GM12875 (cell line): Measurements from ENCODE around the gene JARID2.

Source experiments
- H3K4me3 ChIP-seq: one replicate; pipeline ENCODE4 v1.5.1; 2011; ENCODE audit warnings: low read depth, low read length, control low read depth
- TF ChIP-seq, protein P1 (sequence below): IDR thresholded peaks from 2 replicates; pipeline ENCODE4 v1.5.1; 2011; ENCODE audit warnings: low read depth, mild to moderate bottlenecking, control low read depth, inconsistent platforms, low read length, moderate library complexity, borderline replicate concordance; ENCODE audit not compliant: insufficient read depth

The JARID2 gene

DNA sequence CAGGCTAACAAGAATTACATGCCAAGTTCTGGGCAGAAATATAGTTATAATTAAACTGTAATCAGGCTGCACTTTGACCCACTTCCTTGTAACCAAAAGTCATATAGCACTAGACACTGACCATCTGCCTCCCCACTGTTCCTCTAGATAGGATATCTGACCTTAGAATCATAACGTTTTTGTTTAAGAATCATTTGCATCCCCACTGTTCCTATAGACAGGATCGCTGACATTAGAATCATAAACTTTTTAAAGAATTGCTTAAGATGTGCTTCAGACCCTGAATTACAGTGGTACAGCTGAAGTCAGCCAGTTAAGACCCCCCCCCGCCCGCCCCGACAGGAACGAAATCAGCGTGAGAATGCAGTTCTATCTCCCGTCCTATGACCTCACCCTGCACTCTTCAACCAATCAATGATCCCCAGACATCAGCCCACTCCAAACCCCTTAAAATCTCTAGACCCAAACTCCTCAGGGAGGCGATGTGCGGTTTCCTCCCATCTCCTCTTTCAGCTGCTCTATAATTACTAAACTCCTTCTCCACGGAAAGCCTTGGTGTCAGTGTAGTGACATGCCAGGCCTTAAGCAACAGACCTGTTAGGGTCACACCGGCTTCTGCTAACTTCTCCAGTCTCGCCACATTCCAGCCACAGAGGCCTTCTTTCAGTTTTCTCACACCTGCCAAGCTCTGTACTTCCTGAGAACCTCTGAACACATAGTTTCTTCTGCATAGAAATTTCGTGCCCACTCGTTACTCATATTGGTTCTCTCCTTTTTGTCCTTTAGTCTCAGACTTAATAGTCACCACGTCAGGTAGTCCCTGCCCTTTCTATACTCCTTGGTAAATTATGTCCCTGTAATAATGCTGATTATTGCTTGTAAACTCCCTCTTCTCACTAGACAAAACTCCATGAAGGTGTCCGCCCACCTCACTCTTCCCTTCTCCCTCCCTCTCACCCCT is 323.4 kb downstream of the JARID2 start:
- TF ChIP-seq, protein P1, sequence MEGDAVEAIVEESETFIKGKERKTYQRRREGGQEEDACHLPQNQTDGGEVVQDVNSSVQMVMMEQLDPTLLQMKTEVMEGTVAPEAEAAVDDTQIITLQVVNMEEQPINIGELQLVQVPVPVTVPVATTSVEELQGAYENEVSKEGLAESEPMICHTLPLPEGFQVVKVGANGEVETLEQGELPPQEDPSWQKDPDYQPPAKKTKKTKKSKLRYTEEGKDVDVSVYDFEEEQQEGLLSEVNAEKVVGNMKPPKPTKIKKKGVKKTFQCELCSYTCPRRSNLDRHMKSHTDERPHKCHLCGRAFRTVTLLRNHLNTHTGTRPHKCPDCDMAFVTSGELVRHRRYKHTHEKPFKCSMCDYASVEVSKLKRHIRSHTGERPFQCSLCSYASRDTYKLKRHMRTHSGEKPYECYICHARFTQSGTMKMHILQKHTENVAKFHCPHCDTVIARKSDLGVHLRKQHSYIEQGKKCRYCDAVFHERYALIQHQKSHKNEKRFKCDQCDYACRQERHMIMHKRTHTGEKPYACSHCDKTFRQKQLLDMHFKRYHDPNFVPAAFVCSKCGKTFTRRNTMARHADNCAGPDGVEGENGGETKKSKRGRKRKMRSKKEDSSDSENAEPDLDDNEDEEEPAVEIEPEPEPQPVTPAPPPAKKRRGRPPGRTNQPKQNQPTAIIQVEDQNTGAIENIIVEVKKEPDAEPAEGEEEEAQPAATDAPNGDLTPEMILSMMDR, result no peak
- no peak overlapping the region for H3K4me3 ChIP-seq

GRCh38 chr6:15570171-15570570 is 324.3 kb downstream of the JARID2 start:
- TF ChIP-seq, protein P1, result no peak
- no peak overlapping the region for H3K4me3 ChIP-seq
